A673 (cell line): Measurements from ENCODE around the gene RABL6.

Source experiments
- CTCF ChIP-seq: fragments of 300-800, 200-600 bp; sonication (generic); conservative IDR thresholded peaks from 2 replicates; pipeline ENCODE4 v1.5.1; 2017; ENCODE audit warnings: low read depth, mild to moderate bottlenecking, antibody characterized with exemption, low read length, moderate library complexity, mixed read lengths
- EZH2 ChIP-seq: fragments of 200-600 bp; sonication (generic); IDR thresholded peaks from 2 replicates; pipeline ENCODE4 v1.6.1; 2017; ENCODE audit warnings: borderline replicate concordance, low read depth, mild to moderate bottlenecking, mixed read lengths, antibody characterized with exemption, low read length; ENCODE audit not compliant: poor library complexity, severe bottlenecking

- TF ChIP-seq EZH2: no peak
- TF ChIP-seq CTCF: no peak
Measured at GRCh38 chr9:136786451-136786850, 21.3 kb upstream of the RABL6 start.
